RWPE2 (cell line): ENCODE data around the gene OTUD7B.
A peak's percentile ranks its signal among the peaks of the same experiment; 100 is the strongest.

Experiments used
- ATAC-seq: fragments of 200-7000 bp; cut with Tn5 transposase; 3 replicates; pipeline ENCODE4 v1.9.1; 2021; ENCODE audit warnings: low read depth
- DNase-seq: peaks from one replicate; pipeline ENCODE4 v3.0.0-alpha.2; 2020; ENCODE audit warnings: low spot score
- H3K27ac ChIP-seq: fragments of 450-650 bp; 2 replicates; pipeline ENCODE4 v1.5.1; 2017; ENCODE audit warnings: mild to moderate bottlenecking; ENCODE audit not compliant: poor library complexity, severe bottlenecking
- H3K27me3 ChIP-seq: fragments of 250-450 bp; sonication (Bioruptor Pico); 2 replicates; pipeline ENCODE4 v1.5.1; 2021; ENCODE audit warnings: mild to moderate bottlenecking, moderate library complexity; ENCODE audit not compliant: insufficient read depth, poor library complexity, severe bottlenecking
- H3K36me3 ChIP-seq: fragments of 250-450 bp; sonication (Bioruptor Pico); 2 replicates; pipeline ENCODE4 v1.5.1; 2020; ENCODE audit warnings: low read depth, mild to moderate bottlenecking, moderate library complexity
- H3K4me1 ChIP-seq: fragments of 250-450 bp; sonication (Bioruptor Pico); 2 replicates; pipeline ENCODE4 v1.5.1; 2021; ENCODE audit warnings: mild to moderate bottlenecking, moderate library complexity; ENCODE audit not compliant: insufficient read depth, poor library complexity, severe bottlenecking
- H3K4me3 ChIP-seq: fragments of 250-450 bp; sonication (Bioruptor Pico); 2 replicates; pipeline ENCODE4 v1.5.1; 2021; ENCODE audit warnings: mild to moderate bottlenecking, moderate library complexity; ENCODE audit not compliant: severe bottlenecking
- H3K9me3 ChIP-seq: fragments of 250-450 bp; sonication (Bioruptor Pico); 2 replicates; pipeline ENCODE4 v1.5.1; 2021; ENCODE audit warnings: mild to moderate bottlenecking, moderate library complexity; ENCODE audit not compliant: severe bottlenecking
- CTCF ChIP-seq: fragments of 450-650 bp; IDR thresholded peaks from one replicate; pipeline ENCODE4 v1.5.1; 2017; ENCODE audit warnings: mild to moderate bottlenecking, moderate library complexity; ENCODE audit not compliant: poor library complexity, severe bottlenecking

OTUD7B gene

GRCh38 chr1:150022357-150022756 is 11.8 kb upstream of the OTUD7B start:
- TF ChIP-seq CTCF = no peak
- Histone ChIP-seq H3K4me1 (no peaks in the 10 kb centered on the region), H3K4me3 (no peak overlapping the region), H3K27ac (no peak overlapping the region), H3K9me3 (no peaks in the 10 kb centered on the region), H3K36me3 (no peaks in the 10 kb centered on the region), H3K27me3 (no peaks in the 10 kb centered on the region)
- ATAC-seq (no peak), DNase-seq (no peak)

GRCh38 chr1:150021191-150021694 is 10.7 kb upstream of the OTUD7B start:
- no peak for DNase-seq

GRCh38 chr1:150020711-150021110 is 10.2 kb upstream of the OTUD7B start:
- Histone ChIP-seq H3K4me1 (no peaks in the 10 kb centered on the region), H3K27me3 (no peaks in the 10 kb centered on the region), H3K9me3 (no peaks in the 10 kb centered on the region), H3K4me3 (no peak overlapping the region), H3K36me3 (no peaks in the 10 kb centered on the region), H3K27ac (no peak overlapping the region)
- no peak for TF ChIP-seq CTCF
- ATAC-seq = no peak
- no peak for DNase-seq

More at GRCh38 chr1:150021191-150021694, 10.7 kb upstream of the OTUD7B start:
- no peak for TF ChIP-seq CTCF
- H3K4me1 ChIP-seq = no peaks in the 10 kb centered on the region
- no peaks in the 10 kb centered on the region for H3K36me3 ChIP-seq
- no peak overlapping the region for H3K27ac ChIP-seq
- no peak overlapping the region for H3K4me3 ChIP-seq
- no peaks in the 10 kb centered on the region for H3K27me3 ChIP-seq
- no peak for ATAC-seq
- H3K9me3 ChIP-seq = no peaks in the 10 kb centered on the region

GRCh38 chr1:150018165-150018564 is 7.6 kb upstream of the OTUD7B start:
- DNase-seq = no peak
- no peak overlapping the region for H3K27ac ChIP-seq
- no peaks in the 10 kb centered on the region for H3K9me3 ChIP-seq
- H3K36me3 ChIP-seq = no peaks in the 10 kb centered on the region
- H3K4me3 ChIP-seq = no peak overlapping the region
- no peaks in the 10 kb centered on the region for H3K27me3 ChIP-seq
- H3K4me1 ChIP-seq = no peaks in the 10 kb centered on the region
- TF ChIP-seq CTCF = no peak
- ATAC-seq = no peak

GRCh38 chr1:150017206-150017750 is 6.8 kb upstream of the OTUD7B start:
- H3K9me3 ChIP-seq = no peaks in the 10 kb centered on the region
- no peak for TF ChIP-seq CTCF
- DNase-seq = no peak
- no peaks in the 10 kb centered on the region for H3K4me1 ChIP-seq
- H3K36me3 ChIP-seq = no peaks in the 10 kb centered on the region
- no peaks in the 10 kb centered on the region for H3K27me3 ChIP-seq
- peak; percentile 82 for ATAC-seq
- no peak overlapping the region for H3K27ac ChIP-seq
- no peak overlapping the region for H3K4me3 ChIP-seq
